Liver (tissue), 9 donors: ENCODE results near the gene UQCRC1. TPM values are rescaled to one million over a fixed set of nuclear protein-coding genes. Genes with fewer than 3 reads are reported as not detected.

Source experiments
- DNase-seq: peaks from one replicate; pipeline ENCODE4 v3.0.0-alpha.2; 2017; ENCODE audit warnings: low spot score
- H3K27ac ChIP-seq, 2 donors: one replicate each; pipeline ENCODE4 v1.7.0; 2013; ENCODE audit warnings: inconsistent platforms in 2 of 2, low read length in 2 of 2, control low read depth in 1 of 2, low read depth in 1 of 2, mild to moderate bottlenecking in 1 of 2
- H3K27me3 ChIP-seq, 4 donors: one replicate each; pipeline versions ENCODE4 v1.6.1 to v1.7.0; 2013; ENCODE audit warnings: low read length in 3 of 4, inconsistent platforms in 1 of 4, mild to moderate bottlenecking in 1 of 4, moderate library complexity in 1 of 4; ENCODE audit not compliant: control insufficient read depth in 4 of 4, insufficient read depth in 4 of 4
- H3K36me3 ChIP-seq, 4 donors: one replicate each; pipeline versions ENCODE4 v1.6.1 to v1.7.0; 2013; ENCODE audit warnings: low read length in 3 of 4, mild to moderate bottlenecking in 3 of 4, low read depth in 1 of 4, moderate library complexity in 1 of 4; ENCODE audit not compliant: control insufficient read depth in 4 of 4, insufficient read depth in 3 of 4
- H3K4me1 ChIP-seq, 4 donors: one replicate each; pipeline versions ENCODE4 v1.6.1 to v1.7.0; 2013; ENCODE audit warnings: low read length in 3 of 4, mild to moderate bottlenecking in 3 of 4, moderate library complexity in 1 of 4; ENCODE audit not compliant: control insufficient read depth in 4 of 4, insufficient read depth in 4 of 4
- H3K4me3 ChIP-seq, 3 donors: one replicate each; pipeline versions ENCODE4 v1.6.1 to v1.7.0; 2013; ENCODE audit warnings: low read length in 3 of 3, control low read depth in 1 of 3, low read depth in 1 of 3, mild to moderate bottlenecking in 1 of 3
- H3K9ac ChIP-seq, 2 donors: one replicate each; pipeline ENCODE4 v1.7.0; 2013; ENCODE audit warnings: low read length in 2 of 2, mild to moderate bottlenecking in 2 of 2, moderate library complexity in 2 of 2, control low read depth in 1 of 2, low read depth in 1 of 2
- H3K9me3 ChIP-seq, 4 donors: one replicate each; pipeline versions ENCODE4 v1.6.1 to v1.7.0; 2013; ENCODE audit warnings: low read length in 3 of 4; ENCODE audit not compliant: control insufficient read depth in 4 of 4
- EGR1 ChIP-seq, 2 donors: IDR thresholded peaks; 2 replicates each; pipeline ENCODE4 v1.6.1; 2016 to 2018; ENCODE audit warnings: antibody characterized with exemption in 2 of 2, low read depth in 2 of 2
- FOXA1 ChIP-seq: IDR thresholded peaks from 2 replicates; pipeline ENCODE4 v1.6.1; 2016; ENCODE audit warnings: antibody characterized with exemption
- GABPA ChIP-seq, 2 donors: IDR thresholded peaks in 1 of 2; conservative IDR thresholded peaks in 1 of 2; 2 replicates each; pipeline ENCODE4 v1.6.1; 2016; ENCODE audit warnings: antibody characterized with exemption in 2 of 2, mild to moderate bottlenecking in 1 of 2, moderate library complexity in 1 of 2
- HNF4A ChIP-seq, 2 donors: conservative IDR thresholded peaks; 2 replicates each; pipeline ENCODE4 v1.6.1; 2016; ENCODE audit warnings: antibody characterized with exemption in 2 of 2, mild to moderate bottlenecking in 2 of 2
- HNF4G ChIP-seq: IDR thresholded peaks from 2 replicates; pipeline ENCODE4 v1.6.1; 2016; ENCODE audit warnings: antibody characterized with exemption
- JUND ChIP-seq, 2 donors: IDR thresholded peaks; 2 replicates each; pipeline ENCODE4 v1.6.1; 2016; ENCODE audit warnings: antibody characterized with exemption in 2 of 2
- RAD21 ChIP-seq, 2 donors: IDR thresholded peaks; 2 replicates each; pipeline ENCODE4 v1.6.1; 2016; ENCODE audit warnings: antibody characterized with exemption in 2 of 2, mild to moderate bottlenecking in 2 of 2
- REST ChIP-seq: IDR thresholded peaks from 2 replicates; pipeline ENCODE4 v1.6.1; 2016; ENCODE audit warnings: antibody characterized with exemption, mild to moderate bottlenecking
- RXRA ChIP-seq, 2 donors: IDR thresholded peaks; 2 replicates each; pipeline ENCODE4 v1.6.1; 2017 to 2018; ENCODE audit warnings: antibody characterized with exemption in 2 of 2, mild to moderate bottlenecking in 1 of 2
- SP1 ChIP-seq: IDR thresholded peaks from 2 replicates; pipeline ENCODE4 v1.6.1; 2018; ENCODE audit warnings: antibody characterized with exemption, mild to moderate bottlenecking
- TAF1 ChIP-seq: conservative IDR thresholded peaks from 2 replicates; pipeline ENCODE4 v1.6.1; 2016; ENCODE audit warnings: antibody characterized with exemption, mild to moderate bottlenecking
- YY1 ChIP-seq: IDR thresholded peaks from 2 replicates; pipeline ENCODE4 v1.6.1; 2016; ENCODE audit warnings: antibody characterized with exemption, mild to moderate bottlenecking
- ZBTB33 ChIP-seq: IDR thresholded peaks from 2 replicates; pipeline ENCODE4 v1.6.1; 2016; ENCODE audit warnings: antibody characterized with exemption
- WGBS: extraction: QIAGEN DNeasy Blood & Tissue Kit; methylation state at CpG from one replicate; pipeline ENCODE4 v1.1.7; 2013; 5-methylcytosine and 5-hydroxymethylcytosine counted together
- polyA plus RNA-seq, 2 donors: library from polyadenylated mRNA; stranded (reverse) in 1 of 2; unstranded in 1 of 2; fragments of 200-250 nt in 1 of 2; fragments of >200 nt in 1 of 2; fragmentation: Nextera tagmentation in 1 of 2; extraction: Ambion mirVana in 1 of 2; gene quantifications; one replicate each; pipeline versions ENCODE4 v1.2.1 to v1.2.3, GENCODE V29; 2013 to 2015
- total RNA-seq, 2 donors: library from RNA; depleted of rRNA; stranded (reverse); fragments of >200 nt; gene quantifications; one replicate each; pipeline ENCODE4 v1.2.3, GENCODE V29; 2014
- TF ChIP-seq, protein P1 (sequence below): IDR thresholded peaks from 2 replicates; pipeline ENCODE4 v1.6.1; 2016; ENCODE audit warnings: antibody characterized with exemption
- TF ChIP-seq, protein P2 (sequence below): fragments of 150-350 bp; IDR thresholded peaks from 2 replicates; pipeline ENCODE4 v1.5.1; 2017; ENCODE audit warnings: improper control_type of control experiment, low read depth, low read length; ENCODE audit not compliant: missing input control
- donor health status: healthy.
- donor health status: healthy.
- donor health status: healthy.
- donor health status: healthy.
- donor health status: healthy.

Gene UQCRC1
- total and polyA plus RNA-seq, 4 donors: 153 to 373 (median 289) TPM

DNA sequence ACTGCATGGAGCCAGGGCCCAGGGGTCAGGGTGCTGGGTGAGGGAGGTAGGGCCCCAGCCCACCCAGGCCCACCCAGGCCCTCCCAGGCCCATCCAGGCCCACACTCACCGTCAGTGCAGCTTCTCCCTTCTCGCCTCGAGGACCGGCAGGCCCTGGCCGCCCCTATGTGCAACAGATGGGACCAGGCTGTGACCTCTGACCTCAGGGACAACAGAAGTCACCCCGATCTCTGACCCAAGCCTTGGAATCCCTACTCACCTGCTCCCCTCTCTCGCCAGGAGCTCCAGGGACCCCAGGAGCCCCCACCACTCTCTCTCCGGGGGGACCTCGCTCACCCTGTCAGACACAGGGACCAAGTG is 43.1 kb downstream of the UQCRC1 start:
- TF ChIP-seq SP1 (no peak), JUND (IDR thresholded peaks at IDR 0.05) (no peak), YY1 (no peak), EGR1 (IDR thresholded peaks at IDR 0.05; ENCODE audit: low read depth in 2 of 2) (no peak), HNF4G (no peak)
- TF ChIP-seq, protein P1, sequence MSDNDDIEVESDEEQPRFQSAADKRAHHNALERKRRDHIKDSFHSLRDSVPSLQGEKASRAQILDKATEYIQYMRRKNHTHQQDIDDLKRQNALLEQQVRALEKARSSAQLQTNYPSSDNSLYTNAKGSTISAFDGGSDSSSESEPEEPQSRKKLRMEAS: no peak
- TF ChIP-seq, protein P2, sequence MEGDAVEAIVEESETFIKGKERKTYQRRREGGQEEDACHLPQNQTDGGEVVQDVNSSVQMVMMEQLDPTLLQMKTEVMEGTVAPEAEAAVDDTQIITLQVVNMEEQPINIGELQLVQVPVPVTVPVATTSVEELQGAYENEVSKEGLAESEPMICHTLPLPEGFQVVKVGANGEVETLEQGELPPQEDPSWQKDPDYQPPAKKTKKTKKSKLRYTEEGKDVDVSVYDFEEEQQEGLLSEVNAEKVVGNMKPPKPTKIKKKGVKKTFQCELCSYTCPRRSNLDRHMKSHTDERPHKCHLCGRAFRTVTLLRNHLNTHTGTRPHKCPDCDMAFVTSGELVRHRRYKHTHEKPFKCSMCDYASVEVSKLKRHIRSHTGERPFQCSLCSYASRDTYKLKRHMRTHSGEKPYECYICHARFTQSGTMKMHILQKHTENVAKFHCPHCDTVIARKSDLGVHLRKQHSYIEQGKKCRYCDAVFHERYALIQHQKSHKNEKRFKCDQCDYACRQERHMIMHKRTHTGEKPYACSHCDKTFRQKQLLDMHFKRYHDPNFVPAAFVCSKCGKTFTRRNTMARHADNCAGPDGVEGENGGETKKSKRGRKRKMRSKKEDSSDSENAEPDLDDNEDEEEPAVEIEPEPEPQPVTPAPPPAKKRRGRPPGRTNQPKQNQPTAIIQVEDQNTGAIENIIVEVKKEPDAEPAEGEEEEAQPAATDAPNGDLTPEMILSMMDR: no peak
- WGBS: 93% methylated on average over 9 of the region's 9 CpGs
- no peak for DNase-seq
- no peaks in the 10 kb centered on the region for H3K36me3 ChIP-seq
- H3K27me3 ChIP-seq: no peaks in the 10 kb centered on the region
- H3K9me3 ChIP-seq: no peaks in the 10 kb centered on the region
- H3K27ac ChIP-seq: no peak overlapping the region
- H3K9ac ChIP-seq: no peak overlapping the region
- no peak overlapping the region for H3K4me3 ChIP-seq
- peaks cover 0 to 9% (median 6%) of the 10 kb centered on the region in 4 donors for H3K4me1 ChIP-seq

DNA sequence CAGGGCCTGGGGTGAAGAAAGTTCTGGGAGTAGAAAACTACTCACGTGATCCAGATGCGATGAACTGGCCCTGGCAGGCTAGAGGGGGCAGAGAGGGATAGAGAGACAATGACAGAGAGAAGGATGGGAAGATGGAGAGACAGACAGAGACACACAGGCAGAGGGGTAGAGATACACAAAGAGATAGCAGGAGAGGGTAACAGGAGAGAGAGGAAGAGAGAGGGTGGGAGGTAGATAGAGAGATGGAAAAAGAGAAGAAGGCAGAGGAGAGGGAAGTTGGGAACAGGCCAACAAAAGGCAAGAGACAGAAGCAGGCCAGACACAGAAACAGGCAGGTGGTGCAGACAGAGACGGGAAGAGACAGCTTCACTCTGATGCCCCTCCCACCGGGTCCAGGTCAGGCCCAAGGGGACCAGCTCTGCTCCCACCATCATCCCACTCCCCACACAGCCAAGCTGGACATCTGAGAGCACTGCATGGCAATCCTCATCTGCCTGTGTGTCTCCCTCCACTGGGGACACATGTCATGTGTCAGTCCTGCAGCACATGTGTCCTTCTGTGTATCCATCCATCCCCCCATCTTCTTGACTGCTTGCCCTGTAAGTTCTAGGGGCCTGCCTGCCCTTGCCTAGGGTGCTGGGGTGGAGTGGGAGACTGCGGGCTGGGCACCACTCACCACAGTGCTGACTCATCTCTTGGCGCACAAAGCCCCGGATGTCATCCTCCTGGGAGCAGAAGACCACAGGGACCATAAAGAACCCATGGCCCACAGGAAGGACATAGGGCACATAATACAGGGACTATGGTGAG is 43.6 kb downstream of the UQCRC1 start:
- no peaks in the 10 kb centered on the region for H3K9me3 ChIP-seq
- peaks cover 0 to 9% (median 6%) of the 10 kb centered on the region in 4 donors for H3K4me1 ChIP-seq
- no peaks in the 10 kb centered on the region for H3K27me3 ChIP-seq
- H3K9ac ChIP-seq: no peak overlapping the region
- no peak for DNase-seq
- TF ChIP-seq HNF4A (conservative IDR thresholded peaks at IDR 0.05): no peak
- TF ChIP-seq, protein P2: no peak
- no peak for TF ChIP-seq SP1
- no peak for TF ChIP-seq GABPA (IDR thresholded peaks at IDR 0.05 in 1 of 2, conservative IDR thresholded peaks at IDR 0.05 in 1 of 2)
- TF ChIP-seq, protein P1: no peak
- TF ChIP-seq TAF1: no peak
- TF ChIP-seq FOXA1: no peak
- TF ChIP-seq JUND (IDR thresholded peaks at IDR 0.05): no peak
- TF ChIP-seq HNF4G: no peak
- no peak for TF ChIP-seq RAD21 (IDR thresholded peaks at IDR 0.05)
- H3K4me3 ChIP-seq: no peak overlapping the region
- H3K36me3 ChIP-seq: no peaks in the 10 kb centered on the region
- WGBS: 82% methylated on average over 7 of the region's 7 CpGs
- no peak overlapping the region for H3K27ac ChIP-seq

- no peak overlapping the region for H3K4me3 ChIP-seq
- H3K36me3 ChIP-seq: no peaks in the 10 kb centered on the region
- DNase-seq: no peak
- H3K9ac ChIP-seq: no peak overlapping the region
- WGBS: 95% methylated on average over 11 of the region's 11 CpGs
- no peak overlapping the region for H3K27ac ChIP-seq
- peaks cover 0 to 12% (median 8%) of the 10 kb centered on the region in 4 donors for H3K4me1 ChIP-seq
- H3K27me3 ChIP-seq: no peaks in the 10 kb centered on the region
- no peaks in the 10 kb centered on the region for H3K9me3 ChIP-seq
- no peak for TF ChIP-seq EGR1 (IDR thresholded peaks at IDR 0.05; ENCODE audit: low read depth in 2 of 2)
- TF ChIP-seq REST: no peak
- TF ChIP-seq HNF4A (conservative IDR thresholded peaks at IDR 0.05): no peak
- TF ChIP-seq TAF1: no peak
- no peak for TF ChIP-seq HNF4G
- no peak for TF ChIP-seq GABPA (IDR thresholded peaks at IDR 0.05 in 1 of 2, conservative IDR thresholded peaks at IDR 0.05 in 1 of 2)
- TF ChIP-seq ZBTB33: no peak
- TF ChIP-seq YY1: no peak
- TF ChIP-seq RAD21 (IDR thresholded peaks at IDR 0.05): no peak
- no peak for TF ChIP-seq RXRA (IDR thresholded peaks at IDR 0.05)
- TF ChIP-seq JUND (IDR thresholded peaks at IDR 0.05): no peak
Measured at GRCh38 chr3:48565186-48565585, 44.3 kb downstream of the UQCRC1 start.
